ENCODE results near the gene B3GAT1.

GRCh38 chr11:134460062-134460561, 48.1 kb upstream of the B3GAT1 start:
- no peak for TF ChIP-seq CTCF (IDR thresholded peaks at IDR 0.05)
- no peak for TF ChIP-seq POLR2A (IDR thresholded peaks at IDR 0.05)
